CD4-positive, alpha-beta memory T cell (primary cell): Measurements from ENCODE around the gene COL1A1. TPM values are rescaled to one million over a fixed set of nuclear protein-coding genes. Genes with fewer than 3 reads are reported as not detected.

Experiments used
- CTCF ChIA-PET: fragments of 350-600 bp; sonication (Branson Sonifier 250); formaldehyde crosslinking; loops from one replicate; lab custom pipeline; 2021; ENCODE audit warnings: inconsistent platforms; ENCODE audit not compliant: partially characterized antibody; lab: Charles Lee
- POLR2A ChIA-PET: fragments of 350-600 bp; sonication (Branson Sonifier 250); formaldehyde crosslinking; loops from one replicate; lab custom pipeline; 2021; ENCODE audit not compliant: partially characterized antibody; lab: Charles Lee
- DNase-seq, 5 donors: peaks; one replicate each; pipeline versions ENCODE4 v3.0.0 to v3.0.0-alpha.2; 2020 to 2022; ENCODE audit warnings: mixed read lengths in 1 of 5
- H3K27ac ChIP-seq: one replicate; pipeline ENCODE4 v1.7.0; 2013; ENCODE audit warnings: low read depth, low read length
- H3K27me3 ChIP-seq: 2 replicates; pipeline ENCODE4 v1.7.0; 2013; ENCODE audit warnings: mild to moderate bottlenecking, low read length, moderate library complexity; ENCODE audit not compliant: insufficient read depth
- H3K36me3 ChIP-seq: 2 replicates; pipeline ENCODE4 v1.7.0; 2013; ENCODE audit warnings: mild to moderate bottlenecking, low read length, moderate library complexity; ENCODE audit not compliant: insufficient read depth
- H3K4me1 ChIP-seq: 2 replicates; pipeline ENCODE4 v1.7.0; 2013; ENCODE audit warnings: mild to moderate bottlenecking, low read length, moderate library complexity; ENCODE audit not compliant: insufficient read depth
- H3K4me3 ChIP-seq, 2 donors: one replicate each; pipeline ENCODE4 v1.7.0; 2013; ENCODE audit warnings: low read length in 2 of 2, mild to moderate bottlenecking in 1 of 2
- H3K9me3 ChIP-seq, 2 donors: one replicate each; pipeline ENCODE4 v1.7.0; 2013; ENCODE audit warnings: low read length in 2 of 2, control low read depth in 1 of 2; ENCODE audit not compliant: control insufficient read depth in 1 of 2
- H3K27ac Mint-ChIP-seq, 7 donors: one replicate each; pipeline ENCODE4 v1.8.0; 2020 to 2021; ENCODE audit warnings: mixed read lengths in 7 of 7, mild to moderate bottlenecking in 6 of 7, inconsistent platforms in 3 of 7, moderate library complexity in 3 of 7
- H3K27me3 Mint-ChIP-seq, 2 donors: one replicate each; pipeline ENCODE4 v1.8.0; 2020 to 2021; ENCODE audit warnings: mixed read lengths in 2 of 2
- H3K36me3 Mint-ChIP-seq, 2 donors: one replicate each; pipeline ENCODE4 v1.8.0; 2020 to 2021; ENCODE audit warnings: mixed read lengths in 2 of 2, inconsistent platforms in 1 of 2, mild to moderate bottlenecking in 1 of 2
- H3K4me1 Mint-ChIP-seq, 4 donors: one replicate each; pipeline ENCODE4 v1.8.0; 2020 to 2021; ENCODE audit warnings: mixed read lengths in 4 of 4, mild to moderate bottlenecking in 1 of 4
- H3K4me3 Mint-ChIP-seq, 8 donors: one replicate each; pipeline ENCODE4 v1.8.0; 2020 to 2021; ENCODE audit warnings: mixed read lengths in 8 of 8, mild to moderate bottlenecking in 7 of 8, moderate library complexity in 6 of 8, inconsistent platforms in 3 of 8
- H3K9me3 Mint-ChIP-seq, 8 donors: one replicate each; pipeline ENCODE4 v1.8.0; 2020 to 2021; ENCODE audit warnings: mixed read lengths in 8 of 8, mild to moderate bottlenecking in 5 of 8, inconsistent platforms in 3 of 8, moderate library complexity in 1 of 8
- intact Hi-C: fragments of 100-400 bp; cut with micrococcal nuclease; formaldehyde crosslinking; loops from one replicate; pipeline ENCODE4 v1.15.1; 2023
- polyA plus RNA-seq, 2 donors: library from polyadenylated mRNA; unstranded; fragments of 300-500 nt; fragmentation: Illumina TruSeq; gene quantifications; one replicate each; pipeline ENCODE4 v1.2.3, GENCODE V29; 2021
- total RNA-seq, 2 experiments: library from RNA; stranded (reverse); gene quantifications; one replicate each; pipeline ENCODE4 v1.2.3, GENCODE V29; 2021

COL1A1 gene
- total and polyA plus RNA-seq, 4 experiments from 2014 or later = 1.0 to 1.6 TPM; not detected in 2

DNA sequence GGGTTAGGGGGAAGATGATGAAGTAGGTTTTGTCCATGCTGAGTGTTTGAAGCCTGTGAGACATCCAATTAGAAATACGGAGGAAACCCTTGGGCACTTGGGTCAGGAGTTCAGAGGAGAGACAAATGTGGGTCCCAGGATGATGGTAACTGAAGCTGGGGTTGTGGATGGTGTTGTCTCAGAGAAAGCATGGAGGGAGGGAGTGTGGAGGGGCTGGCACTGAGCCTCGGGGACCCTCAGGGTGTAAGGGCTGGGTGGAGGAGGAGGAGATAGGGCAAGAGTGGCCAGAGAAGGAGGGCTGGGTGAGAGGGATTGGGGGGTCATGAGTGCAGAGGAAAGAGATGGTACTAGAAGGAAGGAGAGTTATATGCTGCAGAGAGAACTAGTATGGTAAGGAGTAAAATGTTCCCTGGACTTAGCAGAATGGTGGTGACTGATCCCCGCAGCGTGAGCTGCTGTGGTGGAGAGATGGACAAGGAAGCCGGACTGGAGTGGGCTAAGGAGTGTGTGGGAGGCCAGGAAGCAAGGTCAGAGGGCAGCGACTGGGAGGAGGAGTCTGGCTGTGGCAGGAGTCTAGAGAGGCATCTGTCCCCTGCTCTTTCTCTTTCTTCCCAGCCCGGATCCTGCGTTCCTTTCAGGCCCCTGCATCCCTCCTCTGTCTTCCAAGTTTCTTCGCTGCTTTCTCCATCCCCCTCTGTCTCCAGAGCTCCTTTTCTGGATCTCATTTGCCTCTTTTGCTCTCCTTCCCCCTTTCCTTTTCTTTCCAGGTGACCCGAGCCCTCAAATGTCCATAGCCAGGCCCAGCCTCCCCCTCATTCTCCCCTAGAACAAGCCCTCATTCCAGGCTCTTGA, 3.9 kb upstream of the COL1A1 start:
- peaks cover 0 to 1% (median 0%) of the 10 kb centered on the region in 8 donors for H3K9me3 Mint-ChIP-seq
- no peak for DNase-seq
- Histone ChIP-seq H3K27ac (no peak overlapping the region), H3K4me1 (peaks cover 9% of the 10 kb centered on the region), H3K9me3 (no peaks in the 10 kb centered on the region), H3K4me3 (no peak overlapping the region), H3K27me3 (peaks cover 21% of the 10 kb centered on the region), H3K36me3 (no peaks in the 10 kb centered on the region)
- ChIA-PET CTCF (interaction anchor here (5.6 kb wide), 1 partner anchor 67 kb away, joined by 90 read pairs; the partner anchor contains the start of gene TMEM92), POLR2A (interaction anchor here (0.7 kb wide), 1 partner anchor 13 kb away, joined by 3 read pairs; no protein-coding TSS in a partner anchor)
- H3K27ac Mint-ChIP-seq = peak overlapping the region in 2 of 7 donors; percentile 5 to 12
- H3K4me1 Mint-ChIP-seq = peaks cover 4 to 11% (median 10%) of the 10 kb centered on the region in 4 donors
- no peaks in the 10 kb centered on the region for H3K36me3 Mint-ChIP-seq
- H3K27me3 Mint-ChIP-seq = peaks cover 53 to 71% of the 10 kb centered on the region in 2 donors
- no peak overlapping the region for H3K4me3 Mint-ChIP-seq
- intact Hi-C loops = no loop called here

DNA sequence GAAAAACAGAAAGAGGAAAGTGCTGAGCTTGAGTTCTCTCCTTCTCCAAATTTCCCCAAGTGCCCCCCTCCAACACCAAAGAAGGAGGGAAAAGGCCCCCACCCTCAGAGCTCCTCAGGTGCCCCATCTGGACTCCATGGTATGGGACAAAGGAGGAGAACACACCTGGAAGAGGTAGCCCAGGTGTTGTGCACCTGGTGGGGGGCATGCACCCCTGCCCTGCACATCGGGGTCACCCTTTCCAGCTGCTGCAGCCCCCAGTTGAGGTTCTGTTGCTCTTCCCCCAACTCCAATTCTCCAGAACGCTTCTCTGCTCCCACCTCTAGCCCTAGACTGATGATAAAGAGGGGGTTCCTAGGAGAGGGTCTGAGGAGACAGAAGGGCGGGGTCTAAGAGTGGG, 3.0 kb upstream of the COL1A1 start:
- no peak overlapping the region for H3K4me3 ChIP-seq
- POLR2A ChIA-PET = no interaction called here
- H3K36me3 ChIP-seq = no peaks in the 10 kb centered on the region
- CTCF ChIA-PET = interaction anchor here (0.7 to 5.6 kb wide), 3 partner anchors 68 to 579 kb away, joined by 3 to 90 read pairs (median 3); partner anchors contain the start of gene TMEM92
- intact Hi-C loops = no loop called here
- H3K9me3 Mint-ChIP-seq = peaks cover 0 to 1% (median 0%) of the 10 kb centered on the region in 8 donors
- H3K9me3 ChIP-seq = no peaks in the 10 kb centered on the region
- no peak overlapping the region for H3K27ac Mint-ChIP-seq
- H3K27me3 ChIP-seq = peaks cover 21% of the 10 kb centered on the region
- H3K4me3 Mint-ChIP-seq = no peak overlapping the region
- no peak for DNase-seq
- H3K4me1 Mint-ChIP-seq = peaks cover 6 to 19% (median 12%) of the 10 kb centered on the region in 4 donors
- no peak overlapping the region for H3K27ac ChIP-seq
- H3K4me1 ChIP-seq = peaks cover 16% of the 10 kb centered on the region
- H3K36me3 Mint-ChIP-seq = no peaks in the 10 kb centered on the region
- H3K27me3 Mint-ChIP-seq = peaks cover 54 to 76% of the 10 kb centered on the region in 2 donors

DNA sequence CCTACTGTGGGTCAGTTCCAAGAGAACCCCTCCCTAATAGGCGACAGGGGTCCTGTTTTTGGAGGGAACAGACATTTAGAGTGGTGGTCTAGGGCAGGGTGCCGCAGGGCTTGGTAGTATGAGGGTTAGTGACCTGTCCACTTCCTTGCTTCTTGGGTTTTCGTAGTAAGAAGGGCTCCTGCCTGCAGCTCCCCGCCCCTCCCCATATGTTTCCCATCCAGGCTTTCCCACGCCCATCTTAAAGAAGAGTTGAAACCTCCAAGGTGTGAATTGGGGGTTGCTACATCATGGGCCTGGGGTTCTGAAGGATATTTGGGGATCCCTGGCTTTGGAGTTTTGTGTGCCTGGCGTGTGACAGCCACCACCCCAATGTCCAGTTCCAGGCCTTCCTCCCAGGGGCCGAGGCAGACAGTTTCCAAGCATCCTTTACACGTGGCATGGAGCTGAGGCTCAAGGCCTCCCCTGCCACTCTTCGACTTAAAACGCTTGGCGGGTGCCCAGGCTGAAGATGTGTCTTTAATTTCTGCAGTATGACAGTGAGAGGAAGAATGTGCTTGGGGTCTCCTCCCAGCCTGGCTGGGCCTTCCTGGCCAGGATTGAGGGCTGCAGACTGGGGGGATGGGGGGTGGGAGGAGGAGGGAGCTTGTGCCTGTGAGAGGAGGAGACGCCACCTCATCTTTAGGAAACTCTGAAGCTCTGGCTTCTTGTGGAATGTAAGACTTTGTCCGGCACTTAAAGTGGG, 2.3 kb upstream of the COL1A1 start:
- no peak overlapping the region for H3K27ac ChIP-seq
- Mint-ChIP-seq H3K9me3 (peaks cover 0 to 1% (median 0%) of the 10 kb centered on the region in 8 donors), H3K36me3 (no peaks in the 10 kb centered on the region), H3K4me1 (peaks cover 6 to 23% (median 14%) of the 10 kb centered on the region in 4 donors), H3K27ac (no peak overlapping the region), H3K27me3 (peaks cover 49 to 71% of the 10 kb centered on the region in 2 donors), H3K4me3 (no peak overlapping the region)
- no peak overlapping the region for H3K4me3 ChIP-seq
- intact Hi-C loops = no loop called here
- peaks cover 16% of the 10 kb centered on the region for H3K4me1 ChIP-seq
- no peaks in the 10 kb centered on the region for H3K36me3 ChIP-seq
- CTCF ChIA-PET = interaction anchor here (0.6 to 5.6 kb wide), 4 partner anchors 27 to 580 kb away, joined by 3 to 90 read pairs (median 4); partner anchors contain the start of gene TMEM92
- peaks cover 21% of the 10 kb centered on the region for H3K27me3 ChIP-seq
- DNase-seq = no peak
- no peaks in the 10 kb centered on the region for H3K9me3 ChIP-seq
- POLR2A ChIA-PET = no interaction called here

DNA sequence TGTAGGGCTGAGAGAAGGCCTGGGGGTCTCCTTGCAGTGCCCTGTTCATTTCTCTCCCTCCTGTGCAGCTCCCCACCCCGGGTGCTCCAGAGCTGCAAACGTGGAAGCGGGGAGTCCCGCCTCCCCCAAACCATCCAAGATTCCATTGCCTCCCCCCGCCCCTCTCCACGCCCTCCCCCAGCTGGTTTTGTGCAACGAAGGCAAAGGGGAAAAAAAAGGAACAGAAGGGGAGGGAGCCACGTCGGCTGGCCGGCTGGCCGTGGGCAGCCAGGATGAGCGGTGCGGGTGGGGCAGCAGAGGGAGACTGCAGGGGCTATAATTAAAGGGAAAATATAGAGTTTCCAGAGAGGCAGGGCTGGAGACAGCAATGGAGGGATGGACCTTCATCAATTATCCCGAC, 1.7 kb upstream of the COL1A1 start:
- H3K9me3 Mint-ChIP-seq = peaks cover 0 to 1% (median 0%) of the 10 kb centered on the region in 8 donors
- intact Hi-C loops = no loop called here
- CTCF ChIA-PET = interaction anchor here (2.2 to 5.6 kb wide), 4 partner anchors 9 to 109 kb away, joined by 6 to 107 read pairs (median 60); partner anchors contain the start of gene TMEM92
- peaks cover 46 to 71% of the 10 kb centered on the region in 2 donors for H3K27me3 Mint-ChIP-seq
- no peaks in the 10 kb centered on the region for H3K9me3 ChIP-seq
- DNase-seq = no peak
- peaks cover 21% of the 10 kb centered on the region for H3K27me3 ChIP-seq
- no peak overlapping the region for H3K27ac ChIP-seq
- POLR2A ChIA-PET = no interaction called here
- peaks cover 16% of the 10 kb centered on the region for H3K4me1 ChIP-seq
- H3K4me3 ChIP-seq = no peak overlapping the region
- no peaks in the 10 kb centered on the region for H3K36me3 Mint-ChIP-seq
- peak overlapping the region in 1 of 7 donors; percentile 50 for H3K27ac Mint-ChIP-seq
- H3K4me3 Mint-ChIP-seq = no peak overlapping the region
- H3K36me3 ChIP-seq = no peaks in the 10 kb centered on the region
- H3K4me1 Mint-ChIP-seq = peaks cover 8 to 30% (median 19%) of the 10 kb centered on the region in 4 donors

DNA sequence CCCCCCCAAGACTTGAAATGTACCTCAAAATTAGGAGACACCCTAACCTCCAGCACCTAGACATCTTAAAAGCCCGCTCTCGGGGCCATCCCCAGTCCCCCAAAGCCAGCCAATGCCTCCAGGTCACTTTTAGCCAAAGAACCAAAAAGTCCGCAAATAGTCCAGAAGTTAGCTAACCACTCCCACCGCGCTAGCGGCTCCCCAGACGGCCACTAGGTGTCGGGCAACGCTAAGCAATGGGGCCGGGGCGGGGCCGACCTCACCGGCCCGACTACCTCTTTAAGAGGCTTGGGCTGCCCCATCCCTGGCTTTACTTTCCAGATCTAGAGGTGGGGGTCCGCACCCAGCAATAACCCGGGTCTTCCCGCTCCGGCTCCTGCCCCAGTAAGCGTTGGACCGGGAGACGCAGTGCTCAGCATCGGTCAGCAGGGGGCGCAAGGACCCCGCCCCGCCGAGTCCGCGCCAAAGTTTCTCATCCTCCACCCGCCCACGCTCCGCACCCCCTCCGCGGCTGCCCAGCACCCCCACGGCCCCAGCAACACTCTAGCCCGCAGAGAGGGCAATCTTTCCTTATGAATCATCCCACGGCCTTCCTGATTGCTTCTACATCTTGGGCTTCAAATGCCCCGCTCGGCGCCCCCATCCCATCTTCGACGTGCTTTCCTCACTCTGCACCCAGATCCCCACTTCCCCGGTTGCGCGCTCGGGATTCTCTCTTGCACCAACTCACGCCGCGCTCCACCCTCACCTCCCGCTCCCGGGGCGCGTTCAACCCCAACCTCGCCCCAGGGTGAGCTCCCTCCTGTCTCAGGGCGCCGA, 765 bp downstream of the COL1A1 start:
- H3K36me3 ChIP-seq = no peaks in the 10 kb centered on the region
- ChIA-PET CTCF (interaction anchor here (0.6 to 5.6 kb wide), 33 partner anchors 9 to 1874 kb away, joined by 3 to 107 read pairs (median 4); partner anchors contain the start of genes LRRC59, PDK2 and TMEM92), POLR2A (no interaction called here)
- H3K4me3 Mint-ChIP-seq = peak overlapping the region; percentile 50 to 84 (median 75)
- peak overlapping the region in 1 of 2 donors; percentile 50 for H3K4me3 ChIP-seq
- peak overlapping the region; percentile 6 for H3K27ac ChIP-seq
- intact Hi-C loops = loop anchor here (1.0 kb wide), 2 partner anchors 73 to 97 kb away; no protein-coding TSS in a partner anchor
- DNase-seq = peak; percentile 79 to 81 (median 80)
- H3K36me3 Mint-ChIP-seq = no peaks in the 10 kb centered on the region
- peaks cover 16% of the 10 kb centered on the region for H3K4me1 ChIP-seq
- H3K27ac Mint-ChIP-seq = peak overlapping the region; percentile 80 to 95 (median 91)
- H3K27me3 Mint-ChIP-seq = peaks cover 33 to 60% of the 10 kb centered on the region in 2 donors
- H3K9me3 ChIP-seq = no peaks in the 10 kb centered on the region
- peaks cover 17% of the 10 kb centered on the region for H3K27me3 ChIP-seq
- no peaks in the 10 kb centered on the region for H3K9me3 Mint-ChIP-seq
- H3K4me1 Mint-ChIP-seq = peaks cover 8 to 39% (median 18%) of the 10 kb centered on the region in 4 donors

DNA sequence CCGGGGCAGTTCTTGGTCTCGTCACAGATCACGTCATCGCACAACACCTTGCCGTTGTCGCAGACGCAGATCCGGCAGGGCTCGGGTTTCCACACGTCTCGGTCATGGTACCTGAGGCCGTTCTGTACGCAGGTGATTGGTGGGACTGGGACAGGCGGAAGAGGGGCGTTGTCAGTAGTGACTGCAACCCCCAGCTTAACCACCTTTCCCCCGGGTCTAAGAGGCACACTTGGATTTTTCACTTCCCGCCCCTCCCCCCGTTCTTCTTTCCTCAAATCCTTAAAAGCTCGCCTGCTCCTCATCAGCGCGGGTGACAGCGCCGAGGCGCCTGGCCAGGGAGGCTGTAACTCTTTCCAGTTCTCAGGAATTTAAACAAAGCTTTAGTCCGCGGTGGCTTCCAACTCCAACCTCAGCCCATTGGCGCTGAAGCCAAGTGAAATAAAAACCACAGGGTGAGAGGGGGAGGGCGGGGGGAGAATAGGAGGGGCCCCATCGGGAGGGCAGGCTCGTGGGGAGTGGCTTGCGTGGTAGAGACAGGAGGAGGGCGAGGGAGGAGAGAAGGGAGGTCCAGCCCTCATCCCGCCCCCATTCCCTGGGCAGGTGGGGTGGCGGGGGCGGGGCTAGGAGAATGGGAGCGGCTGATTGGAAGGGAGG, 1.5 kb downstream of the COL1A1 start:
- H3K9me3 Mint-ChIP-seq = no peaks in the 10 kb centered on the region
- H3K4me3 Mint-ChIP-seq = peak overlapping the region; percentile 50 to 84 (median 75)
- Histone ChIP-seq H3K4me3 (peak overlapping the region in 1 of 2 donors; percentile 50), H3K4me1 (peaks cover 16% of the 10 kb centered on the region), H3K9me3 (no peaks in the 10 kb centered on the region), H3K36me3 (no peaks in the 10 kb centered on the region), H3K27ac (peak overlapping the region; percentile 6), H3K27me3 (peaks cover 17% of the 10 kb centered on the region)
- peak; percentile 68 to 96 (median 81) for DNase-seq
- H3K36me3 Mint-ChIP-seq = no peaks in the 10 kb centered on the region
- intact Hi-C loops = loop anchor here (1.0 to 2.0 kb wide), 3 partner anchors 59 to 97 kb away; no protein-coding TSS in a partner anchor
- ChIA-PET CTCF (interaction anchor here (0.6 to 5.6 kb wide), 31 partner anchors 9 to 1873 kb away, joined by 3 to 107 read pairs (median 3); partner anchors contain the start of genes LRRC59, PDK2 and TMEM92), POLR2A (no interaction called here)
- H3K27me3 Mint-ChIP-seq = peaks cover 25 to 53% of the 10 kb centered on the region in 2 donors
- H3K4me1 Mint-ChIP-seq = peaks cover 7 to 39% (median 18%) of the 10 kb centered on the region in 4 donors
- peak overlapping the region; percentile 80 to 95 (median 91) for H3K27ac Mint-ChIP-seq
